Mononuclear cell (primary cell): ENCODE data around the gene DPM3. TPM values are rescaled to one million over a fixed set of nuclear protein-coding genes. Genes with fewer than 3 reads are reported as not detected.
"Not testable (repeated sequence)": the region's sequence is repeated elsewhere in the genome, so short reads cannot be mapped to it uniquely, and the experiment has no call there.

ENCODE experiments used
- H3K27me3 ChIP-seq: 2 replicates; pipeline ENCODE4 v1.6.0; 2011; ENCODE audit warnings: low read length, control low read depth; ENCODE audit not compliant: insufficient read depth
- H3K4me1 ChIP-seq: 2 replicates; pipeline ENCODE4 v1.5.1; 2011; ENCODE audit warnings: mild to moderate bottlenecking, low read length, control low read depth; ENCODE audit not compliant: insufficient read depth
- H3K4me3 ChIP-seq: 2 replicates; pipeline ENCODE4 v1.5.1; 2011; ENCODE audit warnings: mild to moderate bottlenecking, low read length, moderate library complexity
- H3K9me3 ChIP-seq: 2 replicates; pipeline ENCODE4 v1.5.1; 2011; ENCODE audit warnings: low read depth, mild to moderate bottlenecking, control low read depth, low read length
- total RNA-seq: library from RNA; depleted of rRNA; stranded (reverse); fragments of >200 nt; gene quantifications from one replicate; pipeline ENCODE4 v1.2.3, GENCODE V29; 2012

Gene DPM3, protein sequence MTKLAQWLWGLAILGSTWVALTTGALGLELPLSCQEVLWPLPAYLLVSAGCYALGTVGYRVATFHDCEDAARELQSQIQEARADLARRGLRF
- total RNA-seq, result 14.0 TPM

DNA sequence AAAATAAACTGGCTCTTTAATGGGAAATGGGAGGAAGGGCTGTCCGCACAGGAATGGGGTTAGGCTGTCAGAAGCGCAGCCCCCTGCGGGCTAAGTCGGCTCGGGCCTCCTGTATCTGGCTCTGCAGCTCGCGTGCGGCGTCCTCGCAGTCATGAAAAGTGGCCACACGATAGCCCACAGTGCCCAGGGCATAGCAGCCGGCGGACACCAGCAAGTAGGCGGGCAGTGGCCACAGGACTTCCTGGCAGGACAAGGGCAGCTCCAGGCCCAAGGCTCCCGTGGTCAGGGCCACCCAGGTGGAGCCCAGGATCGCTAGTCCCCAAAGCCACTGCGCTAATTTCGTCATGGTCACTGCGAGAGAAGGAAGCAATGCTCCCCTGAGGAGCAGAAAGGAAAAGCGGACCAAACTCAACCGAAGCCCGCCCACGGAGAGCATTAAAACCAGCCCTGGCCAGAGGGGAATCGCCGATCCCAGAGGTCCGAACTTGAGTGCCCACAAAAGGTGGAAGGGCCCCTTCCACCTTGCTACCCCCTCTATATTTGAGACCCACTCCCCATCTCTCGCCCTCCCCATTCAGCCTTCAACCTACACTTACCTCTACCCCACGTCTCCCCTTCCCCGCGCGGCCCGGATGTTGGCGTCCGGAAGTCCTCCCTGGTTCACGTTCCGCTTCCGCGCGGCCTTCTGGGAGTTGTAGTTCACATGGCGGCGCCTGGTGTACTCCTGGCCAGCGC, at the start of gene DPM3:
Gene DPM3, minus strand, starts transcription at position 637 of the 735 bp plus-strand sequence. Its CDS starts 291 bp downstream, at position 346.
- no peaks in the 10 kb centered on the region for H3K27me3 ChIP-seq
- peaks cover 33% of the 10 kb centered on the region for H3K4me1 ChIP-seq
- peak within 1 kb of the TSS; percentile 87 for H3K4me3 ChIP-seq
- no peaks in the 10 kb centered on the region for H3K9me3 ChIP-seq

DNA sequence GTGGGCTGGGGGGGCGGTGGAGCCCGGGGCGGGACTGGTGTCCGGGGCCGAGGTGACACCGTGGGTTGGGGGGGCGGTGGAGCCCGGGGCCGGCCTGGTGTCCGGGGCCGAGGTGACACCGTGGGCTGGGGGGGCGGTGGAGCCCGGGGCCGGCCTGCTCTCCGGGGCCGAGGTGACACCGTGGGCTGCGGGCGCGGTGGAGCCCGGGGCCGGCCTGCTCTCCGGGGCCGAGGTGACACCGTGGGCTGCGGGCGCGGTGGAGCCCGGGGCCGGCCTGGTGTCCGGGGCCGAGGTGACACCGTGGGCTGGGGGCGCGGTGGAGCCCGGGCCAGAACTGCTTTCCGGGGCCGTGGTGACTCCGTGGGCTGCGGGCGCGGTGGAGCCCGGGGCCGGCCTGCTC, 49.6 kb upstream of the DPM3 start:
- peaks cover 37% of the 10 kb centered on the region for H3K4me1 ChIP-seq
- H3K4me3 ChIP-seq, H3K9me3 ChIP-seq, H3K27me3 ChIP-seq: not testable (repeated sequence)

DNA sequence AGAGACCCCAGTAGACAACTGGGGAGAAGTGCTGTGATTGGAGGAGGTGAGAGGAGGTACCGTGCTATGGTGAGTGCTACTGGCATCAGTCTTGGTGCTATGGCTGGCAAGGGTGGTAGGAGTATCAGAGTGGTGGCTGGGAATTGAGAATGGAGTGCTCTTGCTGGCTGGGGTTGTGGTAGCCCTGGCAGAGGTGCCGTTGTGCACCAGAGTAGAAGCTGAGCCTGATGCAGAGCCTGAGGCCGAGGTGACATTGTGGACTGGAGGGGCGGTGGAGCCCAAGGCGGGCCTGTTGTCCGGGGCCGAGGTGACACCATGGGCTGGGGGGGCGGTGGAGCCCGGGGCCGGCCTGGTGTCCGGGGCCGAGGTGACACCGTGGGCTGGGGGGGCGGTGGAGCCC, 47.9 kb upstream of the DPM3 start:
- no peaks in the 10 kb centered on the region for H3K9me3 ChIP-seq
- H3K4me3 ChIP-seq, result no peak overlapping the region
- H3K4me1 ChIP-seq, result peaks cover 28% of the 10 kb centered on the region
- no peaks in the 10 kb centered on the region for H3K27me3 ChIP-seq

DNA sequence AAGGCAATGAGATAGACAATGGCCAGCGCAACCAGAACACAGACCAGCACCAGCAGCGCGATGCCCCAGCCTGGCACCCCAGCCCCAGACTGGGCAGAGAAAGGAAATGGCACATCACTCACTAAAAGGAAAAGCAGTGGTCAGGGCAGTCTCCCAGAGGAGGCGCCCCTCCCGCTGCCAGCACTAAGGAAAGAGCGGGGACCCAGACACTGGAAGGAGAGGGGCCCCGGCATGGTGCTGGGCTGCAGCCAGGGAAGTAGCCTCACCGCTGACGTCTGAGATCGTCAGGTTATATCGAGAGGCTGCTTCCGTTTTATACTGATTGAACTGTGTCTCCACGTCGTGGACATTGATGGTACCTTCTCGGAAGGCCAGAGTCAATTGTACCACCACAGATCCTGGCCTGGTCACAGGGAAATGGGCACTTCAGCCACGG, 47.1 kb upstream of the DPM3 start:
- Histone ChIP-seq H3K27me3 (no peaks in the 10 kb centered on the region), H3K9me3 (no peaks in the 10 kb centered on the region), H3K4me1 (peaks cover 21% of the 10 kb centered on the region), H3K4me3 (no peak overlapping the region)

DNA sequence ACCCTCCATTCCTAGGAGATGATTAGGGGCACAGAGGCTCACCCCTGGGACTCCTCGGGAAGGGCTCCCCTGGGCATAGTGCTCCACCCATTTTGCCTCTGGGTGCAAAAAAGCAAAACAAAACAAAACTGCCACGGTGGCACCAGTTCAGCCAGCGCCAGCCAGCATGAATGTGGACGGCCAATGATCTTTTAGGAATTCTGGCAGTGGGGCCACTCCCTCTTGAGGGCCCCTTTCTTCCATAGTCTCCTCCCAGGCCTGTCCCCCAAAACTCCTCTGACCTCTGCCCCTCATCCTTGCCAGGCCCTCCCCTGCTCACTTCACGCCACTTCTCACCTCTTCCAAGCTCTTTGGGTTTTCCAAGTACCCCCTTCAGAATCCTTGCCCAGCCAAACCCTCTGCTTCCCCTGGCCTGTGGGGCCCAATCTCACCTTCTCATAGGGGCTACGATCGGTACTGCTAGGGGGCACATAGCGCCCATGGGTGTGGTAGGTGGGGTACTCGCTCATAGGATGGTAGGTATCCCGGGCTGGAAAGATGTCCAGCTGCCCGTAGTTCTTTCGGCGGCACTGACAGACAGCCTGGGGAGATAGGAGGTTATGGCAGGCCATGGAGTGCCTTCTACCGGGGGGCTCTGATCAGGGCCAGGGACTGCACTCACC, 46.6 kb upstream of the DPM3 start:
- peaks cover 18% of the 10 kb centered on the region for H3K4me1 ChIP-seq

DNA sequence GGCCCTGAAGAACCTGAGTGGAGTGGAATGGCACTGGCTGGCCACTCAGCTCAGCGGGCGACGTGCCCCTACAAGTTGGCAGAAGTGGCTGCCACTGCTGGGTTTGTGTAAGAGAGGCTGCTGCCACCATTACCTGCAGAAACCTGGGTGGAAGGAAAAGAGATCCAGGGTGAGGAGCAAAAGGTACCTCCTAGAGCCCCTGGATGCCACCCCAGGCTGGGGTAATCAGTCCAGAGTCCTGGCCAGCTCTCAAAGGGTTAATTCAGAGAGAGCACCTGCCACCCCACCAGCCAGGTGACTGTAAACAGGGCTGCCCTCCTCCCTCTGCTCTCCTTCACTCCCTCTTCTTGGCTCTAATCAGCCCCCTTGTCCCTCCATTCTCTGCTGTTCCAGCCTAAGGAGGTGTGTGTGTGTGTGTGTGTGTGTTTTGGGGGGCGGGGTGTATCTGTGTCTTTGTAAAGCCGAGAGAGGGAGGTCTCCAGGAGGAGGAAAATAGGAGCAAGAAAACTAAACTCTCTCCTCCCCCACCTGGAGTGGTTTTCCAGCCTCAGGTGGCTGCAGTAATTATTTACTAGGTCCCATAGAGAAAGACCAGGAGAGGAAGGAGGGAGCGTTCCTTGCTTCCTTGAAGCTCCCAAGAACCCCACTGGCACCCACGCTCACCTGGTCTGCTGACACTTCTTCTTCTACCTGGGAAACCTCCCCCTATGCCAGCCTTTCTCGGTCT, 45.9 kb upstream of the DPM3 start:
- Histone ChIP-seq H3K9me3 (no peaks in the 10 kb centered on the region), H3K27me3 (no peaks in the 10 kb centered on the region), H3K4me1 (peaks cover 18% of the 10 kb centered on the region), H3K4me3 (no peak overlapping the region)

More for the DNA sequence above, 46.6 kb upstream of the DPM3 start:
- Histone ChIP-seq H3K9me3 (no peaks in the 10 kb centered on the region), H3K27me3 (no peaks in the 10 kb centered on the region), H3K4me3 (no peak overlapping the region)

DNA sequence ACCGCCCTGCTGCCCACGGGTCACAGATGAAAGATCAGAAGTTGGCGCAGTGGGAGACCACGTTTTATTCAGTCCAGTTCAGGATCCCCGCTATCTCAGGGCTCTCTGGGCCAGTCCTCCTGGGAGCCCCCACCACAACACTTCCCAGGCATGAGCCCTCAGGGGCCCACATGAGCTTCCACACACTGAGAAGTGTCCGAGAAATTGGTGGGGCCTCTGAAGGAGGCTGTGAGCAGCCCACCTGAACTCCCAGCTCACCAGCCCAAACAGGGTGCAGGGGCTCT, 45.4 kb upstream of the DPM3 start:
- Histone ChIP-seq H3K27me3 (no peaks in the 10 kb centered on the region), H3K4me1 (peaks cover 18% of the 10 kb centered on the region), H3K4me3 (no peak overlapping the region), H3K9me3 (no peaks in the 10 kb centered on the region)

DNA sequence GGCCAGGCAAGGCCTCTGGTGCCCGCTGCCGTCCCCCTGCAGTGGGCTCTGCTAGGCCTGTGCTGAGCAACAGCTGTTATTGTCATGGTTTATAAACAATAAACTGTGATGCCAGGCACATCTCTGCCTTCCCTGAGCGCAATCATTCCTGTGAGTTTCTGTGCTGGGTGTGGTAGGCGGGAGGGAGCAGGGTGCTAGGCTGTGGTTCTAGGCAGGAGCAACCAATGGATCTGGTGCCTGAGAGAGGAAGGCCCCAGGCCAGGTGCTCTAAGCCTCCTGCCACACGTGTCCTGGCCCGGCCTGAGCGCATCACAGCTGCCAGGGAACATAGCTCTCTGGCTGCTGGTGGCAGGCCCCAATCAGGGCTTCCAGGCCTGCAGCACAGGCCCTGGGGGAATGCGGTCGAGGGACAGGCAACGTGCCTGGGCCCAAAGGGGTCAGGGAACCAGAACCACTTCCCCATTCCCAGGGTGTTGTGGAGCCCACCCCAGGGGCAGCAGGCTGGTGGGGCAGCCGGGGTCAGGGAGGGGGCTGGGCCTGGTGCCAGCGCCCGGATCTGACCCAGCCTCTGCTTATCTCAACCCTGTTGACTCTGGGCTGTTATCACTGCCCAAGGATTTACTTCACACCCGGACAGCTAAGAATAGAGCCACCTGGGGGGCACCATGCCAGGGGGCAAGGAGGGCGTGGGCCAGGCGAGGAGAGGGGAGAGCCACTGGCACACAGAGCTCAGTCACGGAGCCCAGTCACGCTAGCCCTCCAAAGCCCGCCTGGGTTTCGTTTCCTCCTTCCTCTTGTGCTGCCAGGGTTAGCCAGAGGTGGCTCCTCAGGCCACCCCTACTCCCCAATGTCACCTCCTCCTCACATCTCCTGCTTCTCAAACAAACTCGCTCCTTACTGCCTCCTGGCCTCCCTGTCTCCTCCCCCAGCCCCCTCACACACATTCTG, 44.8 kb upstream of the DPM3 start:
- H3K9me3 ChIP-seq, result no peaks in the 10 kb centered on the region
- no peak overlapping the region for H3K4me3 ChIP-seq
- H3K27me3 ChIP-seq, result no peaks in the 10 kb centered on the region
- H3K4me1 ChIP-seq, result peaks cover 18% of the 10 kb centered on the region

DNA sequence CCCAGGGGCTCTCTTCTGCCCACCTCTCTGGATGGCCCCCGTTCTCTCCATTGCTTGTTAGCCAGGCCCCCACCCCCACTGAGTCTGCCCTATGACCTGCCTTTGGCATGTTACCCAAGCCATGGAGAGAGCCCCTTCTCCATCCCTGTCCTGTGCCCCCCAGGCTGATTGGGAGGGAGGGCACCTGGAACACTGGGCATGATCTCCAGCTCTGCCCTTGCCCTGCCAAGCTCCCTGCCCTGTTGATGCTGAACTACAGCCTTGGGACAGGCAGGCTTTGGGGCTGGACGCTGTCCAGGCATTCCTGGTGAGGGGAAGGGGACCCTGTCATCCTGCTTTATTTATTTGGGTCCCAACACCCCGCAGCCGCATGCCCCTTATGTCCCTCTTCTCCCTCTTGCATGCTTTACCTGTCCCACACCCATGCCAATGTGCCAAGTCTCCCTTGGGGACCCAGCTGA, 44.0 kb upstream of the DPM3 start:
- Histone ChIP-seq H3K27me3 (no peaks in the 10 kb centered on the region), H3K4me3 (no peak overlapping the region), H3K4me1 (peaks cover 18% of the 10 kb centered on the region), H3K9me3 (no peaks in the 10 kb centered on the region)

DNA sequence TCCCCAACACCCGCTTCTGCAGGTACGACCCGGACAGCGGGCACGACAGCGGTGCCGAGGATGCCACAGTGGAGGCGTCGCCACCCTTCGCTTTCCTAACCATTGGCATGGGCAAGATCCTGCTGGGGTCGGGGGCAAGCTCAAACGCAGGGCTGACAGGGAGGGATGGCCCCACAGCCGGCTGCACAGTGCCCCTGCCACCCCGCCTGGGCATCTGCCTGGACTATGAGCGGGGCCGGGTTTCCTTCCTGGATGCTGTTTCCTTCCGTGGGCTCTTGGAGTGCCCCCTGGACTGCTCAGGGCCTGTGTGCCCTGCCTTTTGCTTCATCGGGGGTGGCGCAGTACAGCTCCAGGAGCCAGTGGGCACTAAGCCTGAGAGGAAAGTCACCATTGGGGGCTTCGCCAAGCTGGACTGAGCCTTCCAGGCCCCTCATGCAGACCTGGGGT, 43.5 kb upstream of the DPM3 start:
- Histone ChIP-seq H3K4me1 (peaks cover 18% of the 10 kb centered on the region), H3K9me3 (no peaks in the 10 kb centered on the region), H3K27me3 (no peaks in the 10 kb centered on the region), H3K4me3 (no peak overlapping the region)

DNA sequence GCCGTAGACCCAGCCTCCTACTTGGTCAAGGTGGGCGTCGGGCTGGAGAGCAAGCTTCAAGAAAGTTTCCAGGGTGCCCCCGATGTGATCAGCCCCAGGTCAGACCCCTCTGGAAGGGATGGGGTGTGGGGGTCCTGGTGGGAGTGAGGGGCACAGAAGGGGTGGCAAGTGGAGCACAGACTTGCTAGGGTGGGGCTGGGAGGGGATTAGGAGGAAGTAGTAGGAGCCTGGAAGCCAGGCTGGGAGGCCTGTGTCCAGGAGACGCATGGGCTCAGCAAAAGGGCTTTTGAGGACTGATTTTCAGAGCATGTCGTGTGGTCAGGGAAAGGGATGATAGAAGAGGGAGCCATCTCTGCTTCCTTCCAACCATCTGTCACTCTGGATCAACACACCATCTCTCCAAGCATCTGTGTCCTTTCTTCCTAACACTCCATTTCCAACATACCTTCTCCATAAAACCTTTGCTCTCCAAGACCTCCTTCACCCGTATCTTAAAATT, 41.8 kb upstream of the DPM3 start:
- Histone ChIP-seq H3K4me3 (no peak overlapping the region), H3K27me3 (no peaks in the 10 kb centered on the region), H3K4me1 (peaks cover 18% of the 10 kb centered on the region), H3K9me3 (no peaks in the 10 kb centered on the region)

DNA sequence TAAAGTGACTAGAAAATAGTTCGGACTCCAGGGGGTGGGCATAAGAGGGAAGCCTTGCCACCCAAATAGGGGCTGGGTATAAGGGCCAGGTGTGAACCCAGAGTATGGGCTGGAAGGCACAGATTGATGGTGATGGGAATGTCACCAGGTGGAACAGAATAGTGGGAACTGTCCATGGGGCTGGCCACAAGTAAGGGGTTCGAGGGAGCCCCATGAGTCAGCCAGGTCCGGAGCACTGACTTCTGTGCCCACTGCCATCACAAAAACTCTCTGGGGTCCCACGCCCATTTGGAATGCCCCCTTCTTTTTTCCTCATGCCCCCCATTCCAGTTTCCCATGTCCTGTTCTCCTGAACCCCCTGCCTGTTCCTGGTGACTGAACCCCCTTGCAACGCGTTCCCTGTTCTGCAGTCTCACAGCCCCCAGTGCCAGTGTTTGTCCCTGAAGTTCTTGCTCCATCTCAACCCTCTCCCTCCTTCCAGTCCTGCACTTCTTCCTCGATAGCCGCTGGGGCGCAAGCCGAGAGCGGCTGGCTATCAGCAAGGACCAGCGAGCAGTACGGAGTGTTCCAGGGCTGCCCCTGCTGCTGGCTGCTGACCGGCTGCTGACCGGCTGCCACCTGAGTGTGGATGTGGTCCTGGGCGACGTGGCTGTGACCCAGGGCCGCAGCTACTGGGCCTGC, 41.2 kb upstream of the DPM3 start:
- no peaks in the 10 kb centered on the region for H3K9me3 ChIP-seq
- H3K4me3 ChIP-seq, result no peak overlapping the region
- H3K27me3 ChIP-seq, result no peaks in the 10 kb centered on the region
- H3K4me1 ChIP-seq, result peaks cover 24% of the 10 kb centered on the region

DNA sequence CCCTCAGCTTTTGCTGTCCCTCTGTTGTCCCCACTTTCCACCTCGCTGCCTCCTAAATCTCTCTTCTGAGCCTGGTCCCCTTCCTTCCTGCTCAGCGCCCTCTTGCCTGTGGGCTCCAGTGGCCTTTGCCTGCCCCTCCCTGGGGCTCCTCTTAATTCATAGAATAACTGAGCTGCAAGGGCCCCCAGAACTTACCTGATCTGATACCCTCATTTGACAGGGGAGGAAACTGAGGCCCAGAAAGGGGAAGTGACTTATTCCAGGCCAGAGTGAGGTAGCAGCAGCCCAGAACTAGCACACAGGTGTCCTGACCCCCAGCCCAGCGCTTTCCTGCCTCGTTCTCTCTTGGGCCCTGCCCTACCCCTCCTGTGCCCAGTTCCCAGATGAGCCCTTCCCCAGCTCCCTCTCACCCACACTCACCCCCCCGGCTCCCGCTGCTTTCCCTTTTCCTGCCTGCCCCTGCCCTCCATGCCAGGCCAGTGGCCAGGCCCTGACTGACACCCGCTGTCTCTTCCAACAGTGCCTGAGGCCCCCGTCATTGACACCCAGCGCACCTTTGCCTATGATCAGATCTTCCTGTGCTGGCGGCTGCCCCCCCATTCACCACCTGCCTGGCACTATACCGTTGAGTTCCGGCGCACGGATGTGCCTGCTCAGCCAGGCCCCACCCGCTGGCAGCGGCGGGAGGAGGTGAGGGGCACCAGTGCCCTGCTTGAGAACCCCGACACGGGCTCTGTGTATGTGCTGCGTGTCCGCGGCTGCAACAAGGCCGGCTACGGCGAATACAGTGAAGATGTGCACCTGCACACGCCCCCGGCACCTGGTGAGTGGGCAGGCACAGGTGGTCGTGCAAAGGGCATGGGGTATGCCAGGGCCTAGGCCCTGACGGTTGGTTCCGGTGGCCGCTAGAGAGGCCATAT, 39.0 kb upstream of the DPM3 start:
- peaks cover 16% of the 10 kb centered on the region for H3K4me1 ChIP-seq
- H3K27me3 ChIP-seq, result no peaks in the 10 kb centered on the region
- H3K4me3 ChIP-seq, result no peak overlapping the region
- H3K9me3 ChIP-seq, result no peaks in the 10 kb centered on the region
